Activated CD4-positive, alpha-beta T cell treated with anti-CD3 and anti-CD28 coated beads, Interleukin-2, amount 50 U/mL, for 48 hours (primary cell): ENCODE data around the gene POPDC2.

Source experiments
- DNase-seq, 2 experiments: peaks; one replicate each; pipeline ENCODE4 v3.0.0-alpha.2; 2020

The POPDC2 gene

GRCh38 chr3:119669906-119670570 lies 9.6 kb upstream of the POPDC2 start:
- no peak for DNase-seq

DNA sequence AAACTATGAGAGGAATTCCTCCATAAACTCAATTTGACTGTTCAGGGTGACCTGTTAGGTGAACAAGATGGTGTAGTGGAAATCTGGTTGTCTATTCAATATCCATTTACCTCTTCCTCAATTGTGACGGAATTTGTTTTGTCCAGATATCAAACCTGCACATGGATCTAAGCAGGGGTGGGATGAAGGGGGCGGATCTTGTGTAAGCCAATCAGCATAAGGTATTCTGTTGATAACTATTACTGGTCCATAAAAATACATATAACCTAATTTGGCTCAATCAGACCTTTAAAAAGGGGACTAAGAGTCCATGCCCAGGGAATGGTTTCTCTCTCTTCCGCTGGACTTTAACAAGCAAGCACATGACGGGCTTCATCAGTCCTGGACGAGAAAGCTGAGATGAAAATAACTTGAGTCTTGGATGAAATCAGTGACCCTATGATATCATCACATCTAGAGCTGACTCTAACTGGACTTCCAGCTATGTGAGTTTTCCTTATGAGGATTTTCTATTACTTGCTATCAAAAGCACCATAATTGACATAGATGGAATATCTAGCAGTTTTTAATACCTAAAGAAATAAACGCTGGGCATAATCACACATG lies 5.7 kb upstream of the POPDC2 start:
- DNase-seq: no peak

DNA sequence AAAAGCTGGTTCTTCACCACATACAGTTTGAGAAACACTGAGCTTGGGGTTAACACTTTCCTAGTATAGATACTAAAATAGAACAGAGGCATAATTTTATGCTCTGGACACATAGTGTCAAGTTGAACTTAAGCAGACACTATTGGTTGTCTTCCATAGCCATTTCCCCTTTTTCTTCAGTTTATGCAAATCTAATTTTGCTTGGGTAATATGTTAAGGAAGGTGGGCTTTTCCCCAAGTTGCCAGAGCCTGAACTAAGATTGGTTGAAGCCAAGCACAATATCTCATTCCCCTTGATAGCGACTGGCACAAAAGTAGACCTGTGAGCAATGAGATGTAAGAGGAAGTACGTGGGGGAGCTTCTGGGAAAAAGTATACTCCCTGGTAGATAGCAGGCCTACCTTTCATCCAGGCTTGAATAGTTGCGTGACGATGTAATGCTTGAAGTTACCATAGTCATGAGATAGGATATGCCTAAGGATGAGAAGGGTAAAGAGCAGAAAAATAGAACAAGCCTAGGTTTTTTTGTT lies 4.5 kb upstream of the POPDC2 start:
- DNase-seq: no peak

DNA sequence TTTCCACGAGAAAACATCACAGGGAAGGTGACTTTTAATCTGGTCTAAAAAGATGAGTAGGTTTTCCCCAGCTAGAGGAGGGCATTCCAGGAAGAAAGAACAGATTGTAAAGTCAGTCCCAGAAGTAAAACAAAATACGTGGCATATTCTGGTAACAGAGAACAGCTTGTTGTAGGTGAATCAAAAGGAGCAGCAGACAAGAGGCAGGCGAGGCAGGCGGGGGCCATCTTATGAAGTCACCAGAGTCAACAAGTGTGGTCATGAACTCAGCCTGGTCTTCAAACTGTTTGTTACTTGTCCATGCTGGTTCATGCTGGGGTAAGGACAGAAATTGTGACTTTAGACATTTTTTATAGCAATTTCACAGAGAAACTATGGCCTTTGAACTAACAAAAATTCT lies 4.0 kb upstream of the POPDC2 start:
- no peak for DNase-seq

GRCh38 chr3:119663885-119664284 lies 3.5 kb upstream of the POPDC2 start:
- DNase-seq: no peak

DNA sequence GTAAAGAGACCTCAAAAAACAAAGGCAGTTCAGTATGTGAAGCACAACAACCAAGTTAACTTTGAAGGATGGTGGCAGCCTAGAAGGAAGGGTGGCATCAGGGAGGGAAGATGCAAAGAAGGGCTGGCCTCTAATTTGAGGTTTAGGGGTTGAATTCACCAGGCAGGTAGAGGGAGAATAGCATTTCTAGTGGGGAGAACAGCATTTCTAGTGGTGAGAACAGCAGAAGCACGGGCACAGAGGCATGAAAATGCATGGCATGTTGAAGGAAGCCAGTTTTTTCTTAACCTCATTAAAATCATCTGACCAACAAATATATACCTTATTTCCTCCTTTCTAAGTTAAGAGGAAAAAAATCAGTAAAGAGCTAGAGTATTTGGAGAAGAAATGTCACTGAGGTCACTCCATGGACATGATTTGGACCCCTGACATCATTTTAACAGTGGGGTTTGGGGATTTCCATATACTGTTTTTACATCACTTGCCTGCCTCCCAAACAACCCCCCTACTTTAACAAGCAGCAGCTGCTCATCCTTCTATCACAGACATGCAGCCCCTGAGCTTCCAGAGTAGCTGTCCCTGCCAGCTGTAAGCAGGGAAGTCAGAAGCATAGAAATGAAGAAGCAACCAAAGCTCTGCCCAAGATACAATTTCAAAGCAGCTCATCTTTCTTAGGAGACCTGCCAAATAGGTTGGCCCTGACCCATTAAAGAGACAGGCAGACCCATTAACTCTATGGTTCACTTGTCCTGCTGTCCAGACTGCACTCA lies 2.4 kb upstream of the POPDC2 start:
- DNase-seq: no peak

GRCh38 chr3:119659606-119660291 lies 640 bp downstream of the POPDC2 start:
- no peak for DNase-seq

DNA sequence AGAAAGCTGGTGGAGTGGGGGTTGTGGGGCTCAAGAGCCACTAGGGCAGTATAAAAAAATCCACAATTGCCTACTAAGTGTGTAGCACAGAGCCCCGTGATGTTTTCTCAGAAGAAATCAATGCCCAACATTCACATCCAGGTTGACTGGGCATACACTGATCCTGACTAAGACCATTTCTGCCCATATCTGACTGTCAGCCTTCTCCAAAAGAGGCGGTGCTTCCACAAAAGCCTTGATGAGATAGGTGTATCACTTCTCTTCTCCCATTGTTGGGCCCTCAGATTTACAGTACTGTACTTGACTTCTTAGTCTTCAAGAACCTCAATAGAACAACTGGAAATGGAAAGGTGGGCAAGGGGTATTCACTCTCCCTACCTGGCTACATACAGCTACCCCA lies 1.4 kb downstream of the POPDC2 start:
- no peak for DNase-seq

DNA sequence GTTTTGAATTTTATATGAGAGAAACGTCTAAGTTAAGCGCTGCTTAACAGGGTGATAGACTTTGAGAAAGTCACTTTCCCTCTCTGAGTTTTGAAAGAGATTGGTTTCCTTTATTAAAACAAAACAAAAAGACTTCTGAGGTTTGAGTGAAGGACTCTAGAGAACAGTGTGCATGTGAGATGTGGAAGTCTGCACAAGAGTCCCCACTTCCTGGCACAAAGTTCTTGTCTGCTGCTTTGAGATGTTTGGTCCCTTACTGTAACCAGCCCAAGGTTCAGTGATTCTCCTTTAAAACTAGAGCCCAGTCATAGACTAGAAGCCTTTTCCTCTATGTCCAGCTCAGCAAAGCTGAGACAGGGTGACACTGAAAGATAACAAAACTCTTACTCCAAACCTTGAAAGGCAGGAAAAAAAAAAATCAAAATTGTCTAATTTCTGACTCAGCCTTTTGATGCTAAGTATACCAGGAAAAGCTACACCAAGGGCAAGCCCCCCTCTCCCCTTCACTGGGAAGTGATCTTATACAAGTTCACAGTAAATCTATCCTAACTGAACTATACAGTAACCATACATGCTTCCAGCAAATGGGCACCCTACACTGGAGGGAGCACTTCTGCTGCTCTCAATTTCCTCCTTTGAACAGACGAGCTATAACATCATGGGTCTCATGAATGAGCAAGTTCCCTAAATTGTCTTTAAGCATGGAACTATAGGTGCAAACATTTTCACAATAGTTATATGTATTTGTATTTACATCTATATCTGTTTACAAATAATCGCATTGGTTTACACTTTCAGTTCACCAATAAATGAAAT lies 2.3 kb downstream of the POPDC2 start:
- DNase-seq: no peak

DNA sequence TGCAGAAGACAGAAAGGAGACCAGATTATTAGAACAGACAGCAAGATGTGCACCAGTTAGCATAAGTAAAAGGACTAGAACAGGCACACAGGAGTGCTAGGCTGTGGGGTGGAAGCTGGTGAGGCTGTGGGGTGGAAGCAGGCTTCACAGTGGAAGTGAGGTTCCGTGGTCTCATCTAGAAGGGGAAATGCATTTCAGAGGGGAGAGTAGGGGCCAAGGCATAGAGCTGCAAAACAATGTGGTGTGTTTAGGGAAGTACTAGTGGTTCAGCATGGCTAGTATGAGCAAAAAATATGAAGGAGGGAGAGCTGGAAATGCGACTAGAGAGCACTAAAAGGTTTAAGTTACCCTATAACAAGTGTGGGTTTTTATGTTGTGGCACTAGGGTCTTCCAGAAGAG lies 6.5 kb downstream of the POPDC2 start:
- DNase-seq: no peak

- no peak for DNase-seq
Observed at GRCh38 chr3:119652306-119653033, 7.9 kb downstream of the POPDC2 start.

- no peak for DNase-seq
Observed at GRCh38 chr3:119649761-119650160, 10.6 kb downstream of the POPDC2 start.

DNA sequence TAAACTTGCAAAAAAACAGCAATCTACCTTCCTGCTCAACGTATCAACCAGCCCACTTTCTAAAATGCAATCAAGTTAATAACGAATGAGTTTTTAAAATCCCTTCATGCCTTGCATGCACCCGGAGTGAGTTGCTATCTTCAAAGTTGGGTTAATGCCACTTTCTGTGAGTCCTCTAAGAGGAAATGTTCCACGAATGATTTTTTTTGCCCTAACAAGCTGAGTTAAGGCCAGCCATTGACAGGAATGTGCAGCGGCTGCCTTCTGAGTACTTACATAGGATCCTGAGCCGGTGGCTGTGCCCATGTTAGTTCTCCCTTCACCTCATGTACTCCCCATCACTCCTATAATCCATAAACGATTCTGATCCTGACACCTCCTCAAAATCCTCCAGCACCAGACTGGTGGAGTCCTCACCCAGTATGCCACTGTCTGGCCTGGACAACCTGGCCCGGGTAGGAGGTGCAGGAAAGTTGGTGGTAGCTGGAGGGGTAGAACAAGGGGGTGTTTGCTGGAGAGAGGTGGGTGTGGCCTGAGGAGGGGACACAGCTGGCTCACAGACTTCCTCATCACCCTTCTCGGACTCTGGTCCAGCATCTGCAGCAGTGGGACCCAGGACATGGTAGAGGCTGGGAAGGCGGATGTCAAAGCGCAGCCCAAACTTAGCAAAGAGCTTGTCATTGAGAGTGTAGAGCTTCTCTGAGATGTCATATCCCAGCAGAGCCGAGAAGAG lies 12.4 kb downstream of the POPDC2 start:
- DNase-seq: no peak

- DNase-seq: no peak
Observed at GRCh38 chr3:119647171-119647570, 13.2 kb downstream of the POPDC2 start.

DNA sequence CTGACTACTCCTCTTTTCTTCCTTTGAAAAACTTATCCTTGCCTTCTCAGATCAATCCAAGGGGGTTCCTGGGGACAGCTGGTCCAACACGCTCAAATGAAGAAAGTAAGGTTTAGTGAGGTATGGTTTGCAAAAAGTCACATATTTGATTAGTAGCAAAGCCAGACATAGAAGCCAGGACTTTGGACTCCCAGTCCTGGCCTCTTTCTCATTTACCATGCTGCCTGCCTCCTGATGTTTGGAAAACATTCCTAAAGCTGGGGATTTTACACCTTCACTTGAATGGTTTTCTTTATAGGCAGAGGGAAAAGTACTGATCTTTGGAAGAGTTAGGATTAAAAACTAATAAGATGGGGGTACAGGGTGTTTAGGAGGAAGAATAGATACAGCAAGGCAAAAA lies 14.6 kb downstream of the POPDC2 start:
- DNase-seq: no peak

GRCh38 chr3:119644481-119644880 lies 15.9 kb downstream of the POPDC2 start:
- no peak for DNase-seq

- no peak for DNase-seq
Observed at GRCh38 chr3:119643528-119643927, 16.9 kb downstream of the POPDC2 start.

- peak in 1 of 2 experiments; percentile 24 for DNase-seq
Observed at GRCh38 chr3:119642746-119643473, 17.5 kb downstream of the POPDC2 start.

DNA sequence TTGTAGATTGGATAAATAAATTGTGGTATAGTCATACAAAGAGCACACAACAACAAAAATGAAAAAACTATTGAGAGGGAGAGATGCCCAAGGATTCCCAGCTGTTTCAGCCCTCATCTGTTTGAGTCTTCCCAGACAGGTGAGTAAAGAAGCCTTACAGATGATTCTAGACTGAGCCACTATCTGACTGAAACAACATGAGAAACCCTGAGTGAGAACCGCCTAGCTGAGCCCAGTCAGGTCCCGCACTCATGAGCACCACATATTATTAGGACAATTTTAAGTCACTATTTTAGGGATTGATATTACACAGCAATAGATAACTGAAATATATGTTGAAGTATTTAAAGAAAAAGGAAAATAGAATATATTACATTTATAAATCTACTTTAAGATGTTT lies 19.0 kb downstream of the POPDC2 start:
- DNase-seq: no peak
